ENCODE data around the gene TRIB2. TPM values are rescaled to one million over a fixed set of nuclear protein-coding genes. Genes with fewer than 3 reads are reported as not detected.

The TRIB2 gene
- total and polyA plus RNA-seq, 2 of the 13 experiments (the other 11 are each of a cell fraction or from before 2014, with no cell fraction given) = 1.1 to 2.3 TPM

DNA sequence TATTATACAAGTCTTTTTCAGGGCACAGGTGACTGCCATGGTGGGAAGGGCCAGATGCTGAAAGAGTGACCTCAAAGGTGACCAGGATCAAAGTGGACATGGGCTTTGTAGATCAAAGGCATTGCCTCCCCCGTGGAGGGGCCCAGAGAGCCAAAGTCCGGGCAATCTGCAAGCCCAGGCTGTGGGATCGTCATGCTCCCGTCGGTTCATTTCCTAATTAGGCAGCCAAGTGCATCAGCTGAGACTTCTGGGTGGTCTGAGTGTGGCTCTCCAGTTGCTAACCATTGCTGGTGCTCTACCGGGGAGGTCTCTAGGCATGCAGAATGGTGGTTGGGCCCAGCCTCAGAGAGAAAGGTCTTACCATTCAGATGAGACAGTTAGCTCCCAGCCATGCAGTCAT lies 61.6 kb downstream of the TRIB2 start (continued):
- TF ChIP-seq ZNF598 (CRISPR knock-in tag; IDR thresholded peaks at IDR 0.05; ENCODE audit: borderline replicate concordance) = peak; percentile 61; the same call in 1 of the 2 replicates
- peak; percentile 57; the same call in 1 of the 2 replicates for TF ChIP-seq NRL (CRISPR knock-in tag; IDR thresholded peaks at IDR 0.05; ENCODE audit: borderline replicate concordance)
- no peak for TF ChIP-seq THYN1 (CRISPR knock-in tag; IDR thresholded peaks at IDR 0.05; ENCODE audit: borderline replicate concordance, low read depth)
- peak; percentile 24; the same call in 1 of the 2 replicates for TF ChIP-seq ZSCAN25 (CRISPR knock-in tag; IDR thresholded peaks at IDR 0.05)
- 0 out of 2 replicates have a peak, but pooled peaks have one; percentile 58 for TF ChIP-seq FIP1L1 (IDR thresholded peaks at IDR 0.05; ENCODE audit: borderline replicate concordance, insufficient read depth, low read depth, low read length)
- peak; percentile 65; the same call in 1 of the 2 replicates for TF ChIP-seq IRF2 (CRISPR knock-in tag; IDR thresholded peaks at IDR 0.05)
- TF ChIP-seq, protein P1, sequence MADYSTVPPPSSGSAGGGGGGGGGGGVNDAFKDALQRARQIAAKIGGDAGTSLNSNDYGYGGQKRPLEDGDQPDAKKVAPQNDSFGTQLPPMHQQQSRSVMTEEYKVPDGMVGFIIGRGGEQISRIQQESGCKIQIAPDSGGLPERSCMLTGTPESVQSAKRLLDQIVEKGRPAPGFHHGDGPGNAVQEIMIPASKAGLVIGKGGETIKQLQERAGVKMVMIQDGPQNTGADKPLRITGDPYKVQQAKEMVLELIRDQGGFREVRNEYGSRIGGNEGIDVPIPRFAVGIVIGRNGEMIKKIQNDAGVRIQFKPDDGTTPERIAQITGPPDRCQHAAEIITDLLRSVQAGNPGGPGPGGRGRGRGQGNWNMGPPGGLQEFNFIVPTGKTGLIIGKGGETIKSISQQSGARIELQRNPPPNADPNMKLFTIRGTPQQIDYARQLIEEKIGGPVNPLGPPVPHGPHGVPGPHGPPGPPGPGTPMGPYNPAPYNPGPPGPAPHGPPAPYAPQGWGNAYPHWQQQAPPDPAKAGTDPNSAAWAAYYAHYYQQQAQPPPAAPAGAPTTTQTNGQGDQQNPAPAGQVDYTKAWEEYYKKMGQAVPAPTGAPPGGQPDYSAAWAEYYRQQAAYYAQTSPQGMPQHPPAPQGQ (CRISPR knock-in tag; IDR thresholded peaks at IDR 0.05; ENCODE audit: borderline replicate concordance) = 0 out of 2 replicates have a peak, but pooled peaks have one; percentile 54
- 0 out of 2 replicates have a peak, but pooled peaks have one; percentile 33 for TF ChIP-seq ZNF451 (CRISPR knock-in tag; IDR thresholded peaks at IDR 0.05)
- TF ChIP-seq ZNF816 (CRISPR knock-in tag; IDR thresholded peaks at IDR 0.05; ENCODE audit: borderline replicate concordance) = peak; percentile 78; the same call in 1 of the 2 replicates
- TF ChIP-seq GATAD1 (CRISPR knock-in tag; IDR thresholded peaks at IDR 0.05) = 0 out of 2 replicates have a peak, but pooled peaks have one; percentile 55
- TF ChIP-seq, protein P2, sequence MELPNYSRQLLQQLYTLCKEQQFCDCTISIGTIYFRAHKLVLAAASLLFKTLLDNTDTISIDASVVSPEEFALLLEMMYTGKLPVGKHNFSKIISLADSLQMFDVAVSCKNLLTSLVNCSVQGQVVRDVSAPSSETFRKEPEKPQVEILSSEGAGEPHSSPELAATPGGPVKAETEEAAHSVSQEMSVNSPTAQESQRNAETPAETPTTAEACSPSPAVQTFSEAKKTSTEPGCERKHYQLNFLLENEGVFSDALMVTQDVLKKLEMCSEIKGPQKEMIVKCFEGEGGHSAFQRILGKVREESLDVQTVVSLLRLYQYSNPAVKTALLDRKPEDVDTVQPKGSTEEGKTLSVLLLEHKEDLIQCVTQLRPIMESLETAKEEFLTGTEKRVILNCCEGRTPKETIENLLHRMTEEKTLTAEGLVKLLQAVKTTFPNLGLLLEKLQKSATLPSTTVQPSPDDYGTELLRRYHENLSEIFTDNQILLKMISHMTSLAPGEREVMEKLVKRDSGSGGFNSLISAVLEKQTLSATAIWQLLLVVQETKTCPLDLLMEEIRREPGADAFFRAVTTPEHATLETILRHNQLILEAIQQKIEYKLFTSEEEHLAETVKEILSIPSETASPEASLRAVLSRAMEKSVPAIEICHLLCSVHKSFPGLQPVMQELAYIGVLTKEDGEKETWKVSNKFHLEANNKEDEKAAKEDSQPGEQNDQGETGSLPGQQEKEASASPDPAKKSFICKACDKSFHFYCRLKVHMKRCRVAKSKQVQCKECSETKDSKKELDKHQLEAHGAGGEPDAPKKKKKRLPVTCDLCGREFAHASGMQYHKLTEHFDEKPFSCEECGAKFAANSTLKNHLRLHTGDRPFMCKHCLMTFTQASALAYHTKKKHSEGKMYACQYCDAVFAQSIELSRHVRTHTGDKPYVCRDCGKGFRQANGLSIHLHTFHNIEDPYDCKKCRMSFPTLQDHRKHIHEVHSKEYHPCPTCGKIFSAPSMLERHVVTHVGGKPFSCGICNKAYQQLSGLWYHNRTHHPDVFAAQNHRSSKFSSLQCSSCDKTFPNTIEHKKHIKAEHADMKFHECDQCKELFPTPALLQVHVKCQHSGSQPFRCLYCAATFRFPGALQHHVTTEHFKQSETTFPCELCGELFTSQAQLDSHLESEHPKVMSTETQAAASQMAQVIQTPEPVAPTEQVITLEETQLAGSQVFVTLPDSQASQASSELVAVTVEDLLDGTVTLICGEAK (IDR thresholded peaks at IDR 0.05) = no peak
- TF ChIP-seq, protein P2 (CRISPR knock-in tag; IDR thresholded peaks at IDR 0.05) = peak; percentile 75; the same call in 1 of the 2 replicates
- peak; percentile 51; the same call in 1 of the 2 replicates for TF ChIP-seq KDM3A (CRISPR knock-in tag; IDR thresholded peaks at IDR 0.05; ENCODE audit: low read depth)
- 0 out of 2 replicates have a peak, but pooled peaks have one; percentile 56 for TF ChIP-seq SMAD3 (CRISPR knock-in tag; IDR thresholded peaks at IDR 0.05)
- TF ChIP-seq SOX6 (IDR thresholded peaks at IDR 0.05) = no peak
- TF ChIP-seq SOX6 (CRISPR knock-in tag; IDR thresholded peaks at IDR 0.05) = peak; percentile 89
- TF ChIP-seq, protein P3, sequence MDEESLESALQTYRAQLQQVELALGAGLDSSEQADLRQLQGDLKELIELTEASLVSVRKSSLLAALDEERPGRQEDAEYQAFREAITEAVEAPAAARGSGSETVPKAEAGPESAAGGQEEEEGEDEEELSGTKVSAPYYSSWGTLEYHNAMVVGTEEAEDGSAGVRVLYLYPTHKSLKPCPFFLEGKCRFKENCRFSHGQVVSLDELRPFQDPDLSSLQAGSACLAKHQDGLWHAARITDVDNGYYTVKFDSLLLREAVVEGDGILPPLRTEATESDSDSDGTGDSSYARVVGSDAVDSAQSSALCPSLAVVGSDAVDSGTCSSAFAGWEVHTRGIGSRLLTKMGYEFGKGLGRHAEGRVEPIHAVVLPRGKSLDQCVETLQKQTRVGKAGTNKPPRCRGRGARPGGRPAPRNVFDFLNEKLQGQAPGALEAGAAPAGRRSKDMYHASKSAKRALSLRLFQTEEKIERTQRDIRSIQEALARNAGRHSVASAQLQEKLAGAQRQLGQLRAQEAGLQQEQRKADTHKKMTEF (CRISPR knock-in tag; IDR thresholded peaks at IDR 0.05) = peak; percentile 71; the same call in 1 of the 2 replicates
